SK-N-MC (cell line): ENCODE results near the gene EEF1A1.

Experiments
- EZH2 ChIP-seq: fragments of 200-600 bp; sonication (generic); IDR thresholded peaks from one replicate; pipeline ENCODE4 v1.6.1; 2017; ENCODE audit warnings: antibody characterized with exemption
- FOXP2 ChIP-seq: optimal IDR thresholded peaks from 2 replicates; pipeline ENCODE3; 2011; ENCODE audit warnings: mild to moderate bottlenecking, moderate library complexity; ENCODE audit not compliant: insufficient read depth; ENCODE audit errors: extremely low read length, control extremely low read depth
- POLR2AphosphoS5 ChIP-seq: IDR thresholded peaks from 2 replicates; pipeline ENCODE4 v1.6.1; 2012; ENCODE audit warnings: mild to moderate bottlenecking, low read depth, low read length, borderline replicate concordance

- no peak for TF ChIP-seq POLR2AphosphoS5
- TF ChIP-seq EZH2: no peak
- TF ChIP-seq FOXP2: no peak
Measured at GRCh38 chr6:73569121-73569520, 48.3 kb upstream of the EEF1A1 start.
